ENCODE data around the gene ATXN1.

The ATXN1 gene

GRCh38 chr6:16491666-16492313 is 269.5 kb downstream of the ATXN1 start:
- H3K27me3 ChIP-seq (replicated peaks): no peaks in the 10 kb centered on the region
- no peak overlapping the region for H3K4me3 ChIP-seq (ENCODE audit: low read depth, low read length)
- no peak for DNase-seq
- no peak overlapping the region for H3K27ac ChIP-seq
- TF ChIP-seq, protein P1, sequence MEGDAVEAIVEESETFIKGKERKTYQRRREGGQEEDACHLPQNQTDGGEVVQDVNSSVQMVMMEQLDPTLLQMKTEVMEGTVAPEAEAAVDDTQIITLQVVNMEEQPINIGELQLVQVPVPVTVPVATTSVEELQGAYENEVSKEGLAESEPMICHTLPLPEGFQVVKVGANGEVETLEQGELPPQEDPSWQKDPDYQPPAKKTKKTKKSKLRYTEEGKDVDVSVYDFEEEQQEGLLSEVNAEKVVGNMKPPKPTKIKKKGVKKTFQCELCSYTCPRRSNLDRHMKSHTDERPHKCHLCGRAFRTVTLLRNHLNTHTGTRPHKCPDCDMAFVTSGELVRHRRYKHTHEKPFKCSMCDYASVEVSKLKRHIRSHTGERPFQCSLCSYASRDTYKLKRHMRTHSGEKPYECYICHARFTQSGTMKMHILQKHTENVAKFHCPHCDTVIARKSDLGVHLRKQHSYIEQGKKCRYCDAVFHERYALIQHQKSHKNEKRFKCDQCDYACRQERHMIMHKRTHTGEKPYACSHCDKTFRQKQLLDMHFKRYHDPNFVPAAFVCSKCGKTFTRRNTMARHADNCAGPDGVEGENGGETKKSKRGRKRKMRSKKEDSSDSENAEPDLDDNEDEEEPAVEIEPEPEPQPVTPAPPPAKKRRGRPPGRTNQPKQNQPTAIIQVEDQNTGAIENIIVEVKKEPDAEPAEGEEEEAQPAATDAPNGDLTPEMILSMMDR (IDR thresholded peaks at IDR 0.05; ENCODE audit: low read depth, low read length, missing control alignments): no peak
- in situ Hi-C loops (cut with HindIII; ENCODE audit: low pct_ligation_motif_present, low sequenced_read_pairs): no loop called here
- H3K36me3 ChIP-seq (replicated peaks): no peaks in the 10 kb centered on the region

- in situ Hi-C loops (cut with HindIII; ENCODE audit: low pct_ligation_motif_present, low sequenced_read_pairs): no loop called here
- no peak overlapping the region for H3K27ac ChIP-seq
- TF ChIP-seq, protein P1 (IDR thresholded peaks at IDR 0.05; ENCODE audit: low read depth, low read length, missing control alignments): no peak
- no peak overlapping the region for H3K4me3 ChIP-seq (ENCODE audit: low read depth, low read length)
- H3K27me3 ChIP-seq (replicated peaks): no peaks in the 10 kb centered on the region
- DNase-seq: no peak
- H3K36me3 ChIP-seq (replicated peaks): no peaks in the 10 kb centered on the region
Observed at GRCh38 chr6:16490616-16491015, 270.6 kb downstream of the ATXN1 start.

GRCh38 chr6:16488813-16489212 is 272.4 kb downstream of the ATXN1 start:
- TF ChIP-seq, protein P1 (IDR thresholded peaks at IDR 0.05; ENCODE audit: low read depth, low read length, missing control alignments): no peak
- in situ Hi-C loops (cut with HindIII; ENCODE audit: low pct_ligation_motif_present, low sequenced_read_pairs): no loop called here
- no peak overlapping the region for H3K4me3 ChIP-seq (ENCODE audit: low read depth, low read length)
- no peak for DNase-seq
- H3K36me3 ChIP-seq (replicated peaks): no peaks in the 10 kb centered on the region
- no peaks in the 10 kb centered on the region for H3K27me3 ChIP-seq (replicated peaks)
- H3K27ac ChIP-seq: no peak overlapping the region

GRCh38 chr6:16487996-16488674 is 273.1 kb downstream of the ATXN1 start:
- no peak overlapping the region for H3K27ac ChIP-seq
- TF ChIP-seq, protein P1 (IDR thresholded peaks at IDR 0.05; ENCODE audit: low read depth, low read length, missing control alignments): no peak
- in situ Hi-C loops (cut with HindIII; ENCODE audit: low pct_ligation_motif_present, low sequenced_read_pairs): no loop called here
- H3K4me3 ChIP-seq (ENCODE audit: low read depth, low read length): no peak overlapping the region
- no peaks in the 10 kb centered on the region for H3K36me3 ChIP-seq (replicated peaks)
- no peak for DNase-seq
- no peaks in the 10 kb centered on the region for H3K27me3 ChIP-seq (replicated peaks)

- in situ Hi-C loops (cut with HindIII; ENCODE audit: low pct_ligation_motif_present, low sequenced_read_pairs): no loop called here
- Histone ChIP-seq H3K27ac (no peak overlapping the region), H3K27me3 (replicated peaks) (no peaks in the 10 kb centered on the region), H3K4me3 (ENCODE audit: low read depth, low read length) (no peak overlapping the region), H3K36me3 (replicated peaks) (no peaks in the 10 kb centered on the region)
- DNase-seq: no peak
- TF ChIP-seq, protein P1 (IDR thresholded peaks at IDR 0.05; ENCODE audit: low read depth, low read length, missing control alignments): no peak
Observed at GRCh38 chr6:16486661-16487060, 274.6 kb downstream of the ATXN1 start.

Data from brain microvascular endothelial cell (primary cell).